ENCODE data around the gene CEMIP2. TPM values are rescaled to one million over a fixed set of nuclear protein-coding genes. Genes with fewer than 3 reads are reported as not detected.
A peak's percentile ranks its signal among the peaks of the same experiment; 100 is the strongest.

The CEMIP2 gene
- total RNA-seq, 1 experiment from 2014 or later, result 17.7 TPM

DNA sequence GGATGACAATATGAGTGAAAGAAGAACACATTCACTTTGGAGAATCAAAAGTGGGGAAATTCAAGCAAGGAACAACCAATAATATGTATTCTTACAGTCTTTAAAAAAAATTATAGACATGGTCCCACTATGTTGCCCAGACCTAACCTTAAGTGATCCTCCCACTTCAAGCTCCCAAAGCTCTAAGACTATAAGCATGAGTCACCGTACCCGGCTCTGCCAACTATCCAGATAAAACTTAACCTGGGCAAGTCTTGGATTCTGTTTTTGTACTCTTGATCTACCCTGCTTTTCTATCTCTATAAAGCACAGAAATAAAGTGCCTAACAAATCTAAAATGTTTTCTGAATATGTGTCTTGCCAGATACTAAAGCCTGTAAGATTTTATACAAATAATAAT, 30.9 kb downstream of the CEMIP2 start:
- intact Hi-C loops (cut with micrococcal nuclease), result no loop called here
- no peaks in the 10 kb centered on the region for H3K27me3 Mint-ChIP-seq (ENCODE audit: insufficient read depth, unreplicated experiment)
- H3K4me3 Mint-ChIP-seq (ENCODE audit: unreplicated experiment), result no peak overlapping the region
- DNase-seq (ENCODE audit: unreplicated experiment), result peak; percentile 66
- no peak overlapping the region for H3K27ac Mint-ChIP-seq (ENCODE audit: low read depth, unreplicated experiment)
- TF ChIP-seq, protein P1, sequence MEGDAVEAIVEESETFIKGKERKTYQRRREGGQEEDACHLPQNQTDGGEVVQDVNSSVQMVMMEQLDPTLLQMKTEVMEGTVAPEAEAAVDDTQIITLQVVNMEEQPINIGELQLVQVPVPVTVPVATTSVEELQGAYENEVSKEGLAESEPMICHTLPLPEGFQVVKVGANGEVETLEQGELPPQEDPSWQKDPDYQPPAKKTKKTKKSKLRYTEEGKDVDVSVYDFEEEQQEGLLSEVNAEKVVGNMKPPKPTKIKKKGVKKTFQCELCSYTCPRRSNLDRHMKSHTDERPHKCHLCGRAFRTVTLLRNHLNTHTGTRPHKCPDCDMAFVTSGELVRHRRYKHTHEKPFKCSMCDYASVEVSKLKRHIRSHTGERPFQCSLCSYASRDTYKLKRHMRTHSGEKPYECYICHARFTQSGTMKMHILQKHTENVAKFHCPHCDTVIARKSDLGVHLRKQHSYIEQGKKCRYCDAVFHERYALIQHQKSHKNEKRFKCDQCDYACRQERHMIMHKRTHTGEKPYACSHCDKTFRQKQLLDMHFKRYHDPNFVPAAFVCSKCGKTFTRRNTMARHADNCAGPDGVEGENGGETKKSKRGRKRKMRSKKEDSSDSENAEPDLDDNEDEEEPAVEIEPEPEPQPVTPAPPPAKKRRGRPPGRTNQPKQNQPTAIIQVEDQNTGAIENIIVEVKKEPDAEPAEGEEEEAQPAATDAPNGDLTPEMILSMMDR (IDR thresholded peaks at IDR 0.05; ENCODE audit: unreplicated experiment), result no peak
- CTCF ChIA-PET, result interaction anchor here (0.8 to 1.3 kb wide), 3 partner anchors 21 to 55 kb away, joined by 3 to 4 read pairs (median 3); no protein-coding TSS in a partner anchor
- peaks cover 6% of the 10 kb centered on the region for H3K4me1 Mint-ChIP-seq (ENCODE audit: insufficient read depth, unreplicated experiment)
- POLR2A ChIA-PET, result interaction anchor here (1.3 kb wide), 2 partner anchors 13 to 30 kb away, joined by 5 to 6 read pairs; no protein-coding TSS in a partner anchor
- H3K36me3 Mint-ChIP-seq (ENCODE audit: insufficient read depth, unreplicated experiment), result peaks cover 43% of the 10 kb centered on the region
- H3K9me3 Mint-ChIP-seq (ENCODE audit: unreplicated experiment), result no peaks in the 10 kb centered on the region
- no TSS peak for BruUV-seq (replicated peaks)

DNA sequence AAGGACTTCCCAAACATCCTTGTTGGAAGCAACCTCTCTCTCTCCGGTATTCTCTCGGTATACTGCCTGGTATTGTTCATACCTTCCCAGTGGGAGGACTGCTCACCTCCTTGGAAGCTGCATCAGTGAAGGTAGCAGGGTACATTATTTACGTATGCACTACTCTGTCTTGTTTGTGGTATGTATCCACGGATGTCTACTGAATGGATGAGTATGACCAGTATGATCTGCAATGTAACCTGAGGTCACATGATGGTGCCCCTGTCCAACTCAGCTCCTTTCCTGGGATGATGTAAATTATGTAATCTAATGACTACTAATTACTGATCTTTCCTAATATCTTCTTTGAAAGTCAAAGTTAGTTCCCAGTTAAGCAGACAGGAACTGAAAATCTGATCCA, 32.1 kb downstream of the CEMIP2 start:
- BruUV-seq (replicated peaks), result no TSS peak
- Mint-ChIP-seq H3K4me1 (ENCODE audit: insufficient read depth, unreplicated experiment) (peaks cover 5% of the 10 kb centered on the region), H3K36me3 (ENCODE audit: insufficient read depth, unreplicated experiment) (peaks cover 55% of the 10 kb centered on the region), H3K27me3 (ENCODE audit: insufficient read depth, unreplicated experiment) (no peaks in the 10 kb centered on the region), H3K27ac (ENCODE audit: low read depth, unreplicated experiment) (no peak overlapping the region), H3K9me3 (ENCODE audit: unreplicated experiment) (no peaks in the 10 kb centered on the region), H3K4me3 (ENCODE audit: unreplicated experiment) (no peak overlapping the region)
- TF ChIP-seq, protein P1 (IDR thresholded peaks at IDR 0.05; ENCODE audit: unreplicated experiment), result no peak
- intact Hi-C loops (cut with micrococcal nuclease), result no loop called here
- DNase-seq (ENCODE audit: unreplicated experiment), result no peak
- ChIA-PET POLR2A (interaction anchor here (0.7 kb wide), 1 partner anchor 967 kb away, joined by 3 read pairs; no protein-coding TSS in a partner anchor), CTCF (interaction anchor here (1.2 kb wide), 1 partner anchor 52 kb away, joined by 3 read pairs; no protein-coding TSS in a partner anchor)

DNA sequence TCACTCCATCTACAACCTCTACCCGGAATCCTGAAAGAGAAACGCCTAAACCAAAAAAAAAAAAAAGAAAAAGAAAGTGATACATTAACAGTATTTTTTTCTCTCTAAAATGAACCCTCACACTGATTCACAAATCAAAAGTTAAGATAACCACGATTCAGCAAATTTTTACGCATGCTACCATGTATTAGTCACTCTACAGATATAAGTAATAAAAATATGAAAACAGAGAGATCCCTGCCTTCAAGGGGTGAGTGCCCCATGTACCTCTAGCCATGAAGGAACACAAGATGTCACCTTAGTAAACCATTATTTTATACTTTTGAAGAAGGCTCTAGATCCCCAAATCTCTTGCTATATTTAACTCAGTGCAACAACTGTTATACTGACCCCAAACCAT, 33.4 kb downstream of the CEMIP2 start:
- CTCF ChIA-PET, result interaction anchor here (1.0 to 1.2 kb wide), 3 partner anchors 13 to 51 kb away, joined by 3 to 4 read pairs (median 3); no protein-coding TSS in a partner anchor
- DNase-seq (ENCODE audit: unreplicated experiment), result no peak

DNA sequence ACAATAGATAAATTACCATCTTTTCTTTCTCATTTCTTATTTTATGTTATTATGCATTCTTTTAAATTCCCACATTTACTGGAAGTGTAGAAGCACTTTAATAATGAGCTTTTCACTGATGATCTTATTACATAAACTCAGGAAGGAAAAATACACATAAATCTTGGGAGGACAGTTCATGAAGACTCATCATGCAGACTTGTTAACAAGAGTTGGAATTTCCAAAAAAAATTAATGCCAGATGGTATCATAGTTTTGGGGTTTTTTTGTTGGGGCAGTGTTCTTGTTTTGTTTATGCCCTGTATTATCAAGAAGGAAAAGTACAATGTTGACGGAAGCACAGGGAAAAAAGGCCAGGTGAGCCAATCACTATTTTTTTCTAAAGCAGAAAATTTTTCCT, 35.1 kb downstream of the CEMIP2 start:
- H3K4me1 Mint-ChIP-seq (ENCODE audit: insufficient read depth, unreplicated experiment), result peaks cover 5% of the 10 kb centered on the region
- TF ChIP-seq, protein P1 (IDR thresholded peaks at IDR 0.05; ENCODE audit: unreplicated experiment), result no peak
- ChIA-PET CTCF (interaction anchor here (0.6 to 1.3 kb wide), 6 partner anchors 16 to 277 kb away, joined by 3 to 5 read pairs (median 4); no protein-coding TSS in a partner anchor), POLR2A (interaction anchor here (1.1 to 1.6 kb wide), 2 partner anchors 10 to 36 kb away, joined by 3 to 4 read pairs; no protein-coding TSS in a partner anchor)
- H3K27ac Mint-ChIP-seq (ENCODE audit: low read depth, unreplicated experiment), result peak overlapping the region; percentile 7
- DNase-seq (ENCODE audit: unreplicated experiment), result no peak
- peaks cover 79% of the 10 kb centered on the region for H3K36me3 Mint-ChIP-seq (ENCODE audit: insufficient read depth, unreplicated experiment)
- no TSS peak for BruUV-seq (replicated peaks)
- intact Hi-C loops (cut with micrococcal nuclease), result no loop called here
- H3K9me3 Mint-ChIP-seq (ENCODE audit: unreplicated experiment), result no peaks in the 10 kb centered on the region
- no peaks in the 10 kb centered on the region for H3K27me3 Mint-ChIP-seq (ENCODE audit: insufficient read depth, unreplicated experiment)
- H3K4me3 Mint-ChIP-seq (ENCODE audit: unreplicated experiment), result no peak overlapping the region

More for the DNA sequence above, 33.4 kb downstream of the CEMIP2 start:
- no TSS peak for BruUV-seq (replicated peaks)
- peaks cover 5% of the 10 kb centered on the region for H3K4me1 Mint-ChIP-seq (ENCODE audit: insufficient read depth, unreplicated experiment)
- no peaks in the 10 kb centered on the region for H3K9me3 Mint-ChIP-seq (ENCODE audit: unreplicated experiment)
- TF ChIP-seq, protein P1 (IDR thresholded peaks at IDR 0.05; ENCODE audit: unreplicated experiment), result no peak
- intact Hi-C loops (cut with micrococcal nuclease), result no loop called here
- H3K27me3 Mint-ChIP-seq (ENCODE audit: insufficient read depth, unreplicated experiment), result no peaks in the 10 kb centered on the region
- H3K4me3 Mint-ChIP-seq (ENCODE audit: unreplicated experiment), result no peak overlapping the region
- POLR2A ChIA-PET, result interaction anchor here (1.0 kb wide), 1 partner anchor 26 kb away, joined by 3 read pairs; no protein-coding TSS in a partner anchor
- H3K27ac Mint-ChIP-seq (ENCODE audit: low read depth, unreplicated experiment), result no peak overlapping the region
- peaks cover 68% of the 10 kb centered on the region for H3K36me3 Mint-ChIP-seq (ENCODE audit: insufficient read depth, unreplicated experiment)

Measured in MCF 10A (cell line).